GM13977 (cell line): ENCODE results near the gene ZBED5.
"Not testable (repeated sequence)": the region's sequence is repeated elsewhere in the genome, so short reads cannot be mapped to it uniquely, and the experiment has no call there.

Experiments used
- DNase-seq: peaks from one replicate; pipeline ENCODE4 v3.0.0; 2012; ENCODE audit warnings: low spot score
- in situ Hi-C: fragments of 300-500 bp; cut with MboI; formaldehyde crosslinking; loops from one replicate; pipeline ENCODE4 v1.12.0; 2022; ENCODE audit warnings: low sequenced_read_pairs, low pct_unique_long_range_greater_than_20kb, mixed read lengths, inconsistent platforms; ENCODE audit not compliant: unreplicated experiment
- TF ChIP-seq, protein P1 (sequence below): IDR thresholded peaks from 2 replicates; pipeline ENCODE4 v1.5.1; 2012; ENCODE audit warnings: mild to moderate bottlenecking, control low read depth; ENCODE audit not compliant: insufficient read depth; ENCODE audit errors: extremely low read depth, missing control alignments

Gene ZBED5

GRCh38 chr11:10824888-10825287 is 33.0 kb downstream of the ZBED5 start:
- in situ Hi-C loops: no loop called here
- peak; percentile 34 for DNase-seq
- TF ChIP-seq, protein P1, sequence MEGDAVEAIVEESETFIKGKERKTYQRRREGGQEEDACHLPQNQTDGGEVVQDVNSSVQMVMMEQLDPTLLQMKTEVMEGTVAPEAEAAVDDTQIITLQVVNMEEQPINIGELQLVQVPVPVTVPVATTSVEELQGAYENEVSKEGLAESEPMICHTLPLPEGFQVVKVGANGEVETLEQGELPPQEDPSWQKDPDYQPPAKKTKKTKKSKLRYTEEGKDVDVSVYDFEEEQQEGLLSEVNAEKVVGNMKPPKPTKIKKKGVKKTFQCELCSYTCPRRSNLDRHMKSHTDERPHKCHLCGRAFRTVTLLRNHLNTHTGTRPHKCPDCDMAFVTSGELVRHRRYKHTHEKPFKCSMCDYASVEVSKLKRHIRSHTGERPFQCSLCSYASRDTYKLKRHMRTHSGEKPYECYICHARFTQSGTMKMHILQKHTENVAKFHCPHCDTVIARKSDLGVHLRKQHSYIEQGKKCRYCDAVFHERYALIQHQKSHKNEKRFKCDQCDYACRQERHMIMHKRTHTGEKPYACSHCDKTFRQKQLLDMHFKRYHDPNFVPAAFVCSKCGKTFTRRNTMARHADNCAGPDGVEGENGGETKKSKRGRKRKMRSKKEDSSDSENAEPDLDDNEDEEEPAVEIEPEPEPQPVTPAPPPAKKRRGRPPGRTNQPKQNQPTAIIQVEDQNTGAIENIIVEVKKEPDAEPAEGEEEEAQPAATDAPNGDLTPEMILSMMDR: no peak

DNA sequence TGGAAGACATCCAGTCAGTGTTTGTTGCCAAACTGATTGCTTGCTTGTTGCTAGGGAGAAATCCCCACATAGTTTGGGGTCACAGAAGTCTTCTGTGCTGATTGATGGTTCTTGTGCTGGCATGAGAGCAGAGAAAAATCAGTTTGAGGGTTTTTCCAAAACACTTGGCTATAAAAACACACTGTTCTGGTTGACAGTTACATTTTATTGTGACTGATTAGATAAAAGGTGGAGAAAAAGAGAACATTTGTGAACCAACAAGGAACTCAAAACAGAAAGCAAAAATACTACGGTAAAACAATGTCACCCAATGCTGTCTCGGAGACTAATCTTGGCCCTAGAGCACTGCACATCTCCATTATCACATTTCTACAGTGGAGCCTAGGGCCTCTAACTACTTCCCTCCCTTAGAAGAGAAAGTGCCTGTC is 34.7 kb downstream of the ZBED5 start:
- TF ChIP-seq, protein P1: no peak
- in situ Hi-C loops: no loop called here
- no peak for DNase-seq

DNA sequence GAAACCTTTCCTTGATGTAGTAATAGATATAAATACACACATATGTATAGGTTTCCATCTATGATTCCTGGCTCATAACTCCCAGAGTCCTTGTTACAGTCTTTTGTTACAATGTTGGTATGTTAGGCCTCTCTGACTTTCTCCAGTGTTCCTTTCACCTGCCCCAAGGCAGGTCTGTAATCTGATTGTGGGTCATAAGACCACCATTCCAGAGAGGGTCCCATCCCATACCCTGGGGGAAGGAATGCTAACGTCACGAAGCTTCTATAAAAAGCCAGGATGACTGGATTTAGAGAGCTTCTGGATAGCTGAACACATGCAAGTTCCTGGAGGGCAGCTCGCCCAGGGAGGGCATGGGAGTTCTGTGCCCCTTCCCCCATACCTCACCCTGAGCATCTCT is 35.4 kb downstream of the ZBED5 start:
- in situ Hi-C loops, DNase-seq: not testable (repeated sequence)

DNA sequence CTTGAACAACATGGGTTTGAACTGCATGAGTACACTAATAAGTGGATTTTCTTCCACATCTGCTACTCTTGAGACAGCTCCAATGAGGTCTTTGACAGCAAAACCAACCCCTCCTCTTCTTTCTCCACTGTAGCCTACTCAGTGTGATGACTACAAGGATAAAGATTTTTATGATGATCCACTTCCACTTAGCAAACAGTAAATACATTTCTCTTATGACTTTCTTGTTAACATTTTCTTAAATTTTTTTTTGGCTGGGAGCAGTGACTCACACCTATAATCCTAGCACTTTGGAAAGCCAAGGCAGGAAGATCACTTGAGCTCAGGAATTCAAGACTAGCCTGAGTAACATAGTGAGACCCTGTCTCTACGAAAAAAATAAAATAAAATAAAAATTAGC is 39.3 kb downstream of the ZBED5 start:
- TF ChIP-seq, protein P1: no peak
- DNase-seq: no peak
- in situ Hi-C loops: no loop called here

DNA sequence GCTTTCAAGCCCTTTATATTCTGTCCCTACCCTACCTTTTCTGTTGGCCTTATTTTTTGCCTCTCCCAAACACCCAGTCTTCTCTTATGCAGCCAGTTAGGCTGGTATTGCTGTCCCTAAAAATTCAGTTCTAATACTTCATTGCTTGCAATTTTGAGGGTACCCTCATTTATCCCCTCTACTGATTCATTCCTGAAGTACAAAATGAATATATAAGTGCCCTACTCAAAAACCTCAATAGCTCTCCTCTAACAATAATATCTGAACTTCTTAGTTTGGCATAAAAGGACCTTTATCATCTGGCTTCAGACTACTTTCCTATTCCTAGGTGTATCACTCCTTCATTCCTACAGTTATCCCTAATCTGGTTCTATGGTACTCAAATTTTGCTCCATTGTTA is 43.9 kb downstream of the ZBED5 start:
- in situ Hi-C loops: no loop called here
- no peak for DNase-seq
- TF ChIP-seq, protein P1: no peak

DNA sequence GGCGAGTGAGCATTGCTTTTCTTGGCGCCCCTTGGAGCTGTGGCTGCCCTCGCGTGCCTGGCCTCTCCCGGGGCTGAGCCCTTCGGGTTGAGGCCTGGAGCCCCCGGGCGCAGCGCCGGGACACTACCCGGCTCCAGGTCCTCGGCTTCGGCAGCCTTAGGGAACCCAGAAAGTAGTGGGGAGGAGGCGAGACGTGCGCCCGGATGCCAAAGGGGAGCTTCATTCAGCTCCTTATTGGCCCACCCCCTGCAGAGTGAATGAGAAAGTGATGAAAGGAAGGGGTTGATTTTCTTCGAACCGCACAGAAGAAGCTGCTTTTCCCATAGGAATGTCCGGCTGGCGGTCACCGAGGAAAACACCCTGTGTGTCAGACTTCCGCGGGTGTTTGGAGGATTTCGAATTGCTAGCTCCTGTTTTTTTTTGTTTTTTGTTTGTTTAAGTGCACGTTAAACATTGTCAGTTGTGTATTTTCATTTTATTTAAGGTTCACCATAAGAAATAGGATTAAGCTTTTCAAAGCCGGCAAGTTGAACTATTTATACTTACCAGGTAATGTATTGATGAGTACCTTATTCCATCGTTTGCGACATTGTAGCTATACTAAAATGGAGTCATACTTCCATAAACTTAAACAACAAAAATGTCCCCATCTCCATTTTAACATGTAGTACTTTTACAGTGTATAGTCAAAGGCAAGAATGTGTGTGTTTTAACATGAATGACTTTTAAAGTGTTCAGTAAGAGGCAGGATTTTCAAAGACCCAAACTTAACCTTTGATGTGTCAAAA is 48.3 kb downstream of the ZBED5 start:
- in situ Hi-C loops: no loop called here
- TF ChIP-seq, protein P1: no peak

DNA sequence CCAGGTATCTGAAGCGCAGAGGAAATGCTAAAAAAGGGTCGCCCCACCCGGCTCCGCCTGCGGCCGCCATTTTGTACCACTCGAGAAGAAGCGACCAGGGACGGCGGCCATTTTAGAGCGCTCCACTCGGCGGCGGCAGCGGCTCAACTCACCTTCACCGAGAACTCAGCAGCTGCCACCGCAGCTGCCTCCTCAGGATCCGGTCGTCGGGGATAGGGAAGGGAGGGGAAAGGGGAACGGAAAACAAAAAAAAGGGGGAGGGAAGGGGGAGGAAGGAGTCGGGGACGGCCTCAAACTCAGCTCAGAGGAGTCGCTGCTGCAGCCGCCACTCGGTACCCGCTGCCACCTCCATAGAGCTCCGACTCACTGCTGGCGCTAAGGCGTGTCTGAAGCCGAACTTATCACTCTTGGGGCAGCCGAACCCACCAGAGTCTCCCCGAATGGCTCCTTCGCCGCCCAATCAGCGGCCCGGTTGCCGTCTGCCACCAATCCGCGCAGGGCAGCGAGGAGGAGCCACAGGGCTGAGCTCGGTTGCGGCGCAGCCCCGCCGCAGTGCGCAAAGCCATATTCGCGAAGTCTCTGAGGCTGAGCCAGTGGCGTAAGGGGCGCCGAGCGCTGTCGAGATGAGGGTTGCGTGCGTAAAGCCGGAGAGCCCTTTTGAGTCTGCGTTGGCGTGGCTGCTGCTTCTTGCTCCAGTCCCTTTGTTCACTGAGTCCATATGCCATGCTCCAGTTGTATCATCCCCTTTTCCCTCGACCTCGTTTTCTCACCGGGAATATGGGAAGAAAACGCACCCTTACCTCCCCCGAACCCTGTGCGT is 49.1 kb downstream of the ZBED5 start, which contains the start of gene EIF4G2:
EIF4G2 (minus strand) TSS at position 374 of the 820 bp plus-strand sequence.
- in situ Hi-C loops: no loop called here
- TF ChIP-seq, protein P1: no peak
- DNase-seq: peak; percentile 98

More for the DNA sequence above, 48.3 kb downstream of the ZBED5 start:
- DNase-seq: peak; percentile 32
